ENCODE data around the gene EEIG1. TPM values are rescaled to one million over a fixed set of nuclear protein-coding genes. Genes with fewer than 3 reads are reported as not detected.

Gene EEIG1
- total and polyA plus RNA-seq, 4 experiments from 2014 or later = 95.4 to 550 (median 361) TPM

DNA sequence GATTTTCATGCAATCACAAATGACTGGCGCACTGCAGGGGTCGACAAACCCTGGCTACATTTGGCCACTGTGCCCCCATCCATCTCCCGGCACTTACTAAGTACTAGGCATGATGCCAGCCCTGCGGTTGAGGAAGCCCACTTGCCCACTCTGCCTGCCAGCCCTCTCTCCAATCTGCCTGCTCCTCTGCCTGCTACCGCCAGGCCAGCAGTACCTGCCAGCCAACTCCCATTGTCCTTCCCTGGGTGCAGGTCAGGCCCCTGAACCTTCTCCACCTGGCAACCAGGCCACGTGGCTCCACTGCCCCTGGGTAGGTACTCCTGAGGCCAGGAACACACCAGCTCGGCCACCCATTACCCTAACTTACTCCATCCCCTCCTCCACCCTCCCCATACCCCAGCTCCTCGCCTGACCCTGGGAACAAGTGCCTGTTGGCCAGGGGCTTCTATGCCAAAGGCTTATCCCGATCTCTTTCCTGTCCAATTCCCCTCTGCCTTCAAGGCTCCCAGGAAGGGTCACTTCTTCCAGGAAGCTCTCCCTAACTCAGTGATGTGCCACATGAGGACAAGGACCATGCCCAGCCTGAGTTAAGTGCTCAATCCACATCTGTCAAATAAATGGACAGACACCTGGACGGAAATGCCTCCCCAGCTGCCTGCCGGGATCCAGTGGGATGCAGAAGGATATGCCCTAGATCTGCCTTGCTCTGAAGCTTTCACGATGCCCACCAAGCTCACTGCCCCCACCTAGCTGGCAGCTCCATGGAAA lies 6.6 kb downstream of the EEIG1 start:
- peak overlapping the region; percentile 78 for H3K27ac ChIP-seq (ENCODE audit: low read depth, low read length)
- DNase-seq = no peak
- peak overlapping the region; percentile 78 to 98 (median 96) for H3K4me3 Mint-ChIP-seq
- no peaks in the 10 kb centered on the region for H3K27me3 ChIP-seq (ENCODE audit: insufficient read depth, low read length)
- H3K9me3 Mint-ChIP-seq = no peaks in the 10 kb centered on the region
- peak overlapping the region; percentile 94 to 99 (median 96) for H3K27ac Mint-ChIP-seq
- H3K27me3 Mint-ChIP-seq = no peaks in the 10 kb centered on the region
- peaks cover 34 to 57% of the 10 kb centered on the region in 2 donors for H3K36me3 Mint-ChIP-seq
- peaks cover 12% of the 10 kb centered on the region for H3K36me3 ChIP-seq (ENCODE audit: insufficient read depth, low read length)
- H3K4me1 Mint-ChIP-seq = peaks cover 52 to 91% (median 65%) of the 10 kb centered on the region in 4 donors
- peaks cover 90% of the 10 kb centered on the region for H3K4me1 ChIP-seq (ENCODE audit: insufficient read depth, low read length)
- ChIA-PET CTCF (ENCODE audit: partially characterized antibody) (interaction anchor here (0.9 to 17.5 kb wide), 5 partner anchors 17 to 60 kb away, joined by 3 to 182 read pairs (median 35); no protein-coding TSS in a partner anchor), POLR2A (ENCODE audit: partially characterized antibody) (interaction anchor here (0.7 to 36.2 kb wide), 8 partner anchors 1 to 94 kb away, joined by 3 to 1317 read pairs (median 272); partner anchors contain the start of genes DPM2, EEIG1, NAIF1 and SLC25A25)
- peak overlapping the region; percentile 54 to 72 for H3K4me3 ChIP-seq (ENCODE audit: low read length in 2 of 2)
- intact Hi-C loops (cut with micrococcal nuclease) = loop anchor here (5.0 kb wide), 2 partner anchors 37 to 143 kb away; partner anchors contain the start of gene DPM2
- no peaks in the 10 kb centered on the region for H3K9me3 ChIP-seq (ENCODE audit: control insufficient read depth in 1 of 2, low read length in 2 of 2)

- Histone ChIP-seq H3K27me3 (ENCODE audit: insufficient read depth, low read length) (no peaks in the 10 kb centered on the region), H3K27ac (ENCODE audit: low read depth, low read length) (peak overlapping the region; percentile 78), H3K4me1 (ENCODE audit: insufficient read depth, low read length) (peaks cover 98% of the 10 kb centered on the region), H3K9me3 (ENCODE audit: control insufficient read depth in 1 of 2, low read length in 2 of 2) (no peaks in the 10 kb centered on the region), H3K4me3 (ENCODE audit: low read length in 2 of 2) (peak overlapping the region; percentile 54 to 72), H3K36me3 (ENCODE audit: insufficient read depth, low read length) (peaks cover 12% of the 10 kb centered on the region)
- Mint-ChIP-seq H3K4me3 (peak overlapping the region; percentile 78 to 98 (median 96)), H3K4me1 (peaks cover 60 to 99% (median 73%) of the 10 kb centered on the region in 4 donors), H3K9me3 (no peaks in the 10 kb centered on the region), H3K27ac (peak overlapping the region; percentile 94 to 99 (median 98)), H3K36me3 (peaks cover 35 to 55% of the 10 kb centered on the region in 2 donors), H3K27me3 (no peaks in the 10 kb centered on the region)
- ChIA-PET CTCF (ENCODE audit: partially characterized antibody) (interaction anchor here (0.9 to 17.5 kb wide), 6 partner anchors 18 to 61 kb away, joined by 3 to 182 read pairs (median 40); no protein-coding TSS in a partner anchor), POLR2A (ENCODE audit: partially characterized antibody) (interaction anchor here (3.2 to 36.2 kb wide), 6 partner anchors 0 to 94 kb away, joined by 10 to 1317 read pairs (median 388); partner anchors contain the start of genes DPM2, EEIG1, NAIF1 and SLC25A25)
- no peak for DNase-seq
- intact Hi-C loops (cut with micrococcal nuclease) = loop anchor here (5.0 kb wide), 2 partner anchors 36 to 144 kb away; partner anchors contain the start of gene DPM2
These were observed 7.4 kb downstream of the EEIG1 start for GRCh38 chr9:127973169-127974000.

GRCh38 chr9:127972236-127972871 lies 8.4 kb downstream of the EEIG1 start:
- Mint-ChIP-seq H3K4me3 (peak overlapping the region; percentile 78 to 98 (median 96)), H3K27me3 (no peaks in the 10 kb centered on the region), H3K4me1 (peaks cover 69 to 100% (median 83%) of the 10 kb centered on the region in 4 donors), H3K27ac (peak overlapping the region; percentile 81 to 99 (median 98)), H3K9me3 (no peaks in the 10 kb centered on the region), H3K36me3 (peaks cover 26 to 52% of the 10 kb centered on the region in 2 donors)
- POLR2A ChIA-PET (ENCODE audit: partially characterized antibody) = interaction anchor here (1.5 to 36.2 kb wide), 7 partner anchors 1 to 188 kb away, joined by 5 to 1317 read pairs (median 294); partner anchors contain the start of genes BBLN, DPM2, EEIG1 and NAIF1
- H3K9me3 ChIP-seq (ENCODE audit: control insufficient read depth in 1 of 2, low read length in 2 of 2) = no peaks in the 10 kb centered on the region
- H3K27me3 ChIP-seq (ENCODE audit: insufficient read depth, low read length) = no peaks in the 10 kb centered on the region
- H3K4me1 ChIP-seq (ENCODE audit: insufficient read depth, low read length) = peaks cover 100% of the 10 kb centered on the region
- intact Hi-C loops (cut with micrococcal nuclease) = loop anchor here (5.0 kb wide), 2 partner anchors 35 to 145 kb away; partner anchors contain the start of gene DPM2
- peak overlapping the region; percentile 54 to 72 for H3K4me3 ChIP-seq (ENCODE audit: low read length in 2 of 2)
- CTCF ChIA-PET (ENCODE audit: partially characterized antibody) = interaction anchor here (0.6 to 17.5 kb wide), 10 partner anchors 11 to 62 kb away, joined by 3 to 182 read pairs (median 10); no protein-coding TSS in a partner anchor
- H3K27ac ChIP-seq (ENCODE audit: low read depth, low read length) = peak overlapping the region; percentile 78
- peaks cover 12% of the 10 kb centered on the region for H3K36me3 ChIP-seq (ENCODE audit: insufficient read depth, low read length)
- DNase-seq = no peak

- Mint-ChIP-seq H3K27me3 (no peaks in the 10 kb centered on the region), H3K27ac (peak overlapping the region; percentile 81 to 99 (median 98)), H3K4me3 (peak overlapping the region; percentile 78 to 98 (median 96)), H3K4me1 (peaks cover 75 to 100% (median 89%) of the 10 kb centered on the region in 4 donors), H3K9me3 (no peaks in the 10 kb centered on the region), H3K36me3 (peaks cover 23 to 50% of the 10 kb centered on the region in 2 donors)
- H3K9me3 ChIP-seq (ENCODE audit: control insufficient read depth in 1 of 2, low read length in 2 of 2) = no peaks in the 10 kb centered on the region
- peak overlapping the region; percentile 78 for H3K27ac ChIP-seq (ENCODE audit: low read depth, low read length)
- ChIA-PET POLR2A (ENCODE audit: partially characterized antibody) (interaction anchor here (0.8 to 36.2 kb wide), 12 partner anchors 2 to 189 kb away, joined by 3 to 1317 read pairs (median 13); partner anchors contain the start of genes BBLN, DPM2, EEIG1 and FPGS), CTCF (ENCODE audit: partially characterized antibody) (interaction anchor here (0.6 to 17.5 kb wide), 8 partner anchors 11 to 63 kb away, joined by 3 to 182 read pairs (median 6); no protein-coding TSS in a partner anchor)
- intact Hi-C loops (cut with micrococcal nuclease) = loop anchor here (1.0 to 5.0 kb wide), 4 partner anchors 10 to 146 kb away; partner anchors contain the start of gene DPM2
- DNase-seq = peak; percentile 40 to 81 (median 48)
- peak overlapping the region; percentile 54 to 76 for H3K4me3 ChIP-seq (ENCODE audit: low read length in 2 of 2)
- H3K4me1 ChIP-seq (ENCODE audit: insufficient read depth, low read length) = peaks cover 100% of the 10 kb centered on the region
- H3K27me3 ChIP-seq (ENCODE audit: insufficient read depth, low read length) = no peaks in the 10 kb centered on the region
- H3K36me3 ChIP-seq (ENCODE audit: insufficient read depth, low read length) = peaks cover 12% of the 10 kb centered on the region
These were observed 9.2 kb downstream of the EEIG1 start for GRCh38 chr9:127971357-127972235.

- intact Hi-C loops (cut with micrococcal nuclease) = loop anchor here (1.0 to 5.0 kb wide), 6 partner anchors 11 to 147 kb away; partner anchors contain the start of gene DPM2
- ChIA-PET POLR2A (ENCODE audit: partially characterized antibody) (interaction anchor here (0.7 to 36.2 kb wide), 15 partner anchors 3 to 191 kb away, joined by 3 to 1317 read pairs (median 6); partner anchors contain the start of genes BBLN, DPM2, EEIG1 and FPGS), CTCF (ENCODE audit: partially characterized antibody) (interaction anchor here (0.6 to 17.5 kb wide), 9 partner anchors 10 to 64 kb away, joined by 3 to 182 read pairs (median 4); no protein-coding TSS in a partner anchor)
- Histone ChIP-seq H3K4me3 (ENCODE audit: low read length in 2 of 2) (peak overlapping the region; percentile 61 to 76), H3K9me3 (ENCODE audit: control insufficient read depth in 1 of 2, low read length in 2 of 2) (no peaks in the 10 kb centered on the region), H3K27ac (ENCODE audit: low read depth, low read length) (peak overlapping the region; percentile 78), H3K4me1 (ENCODE audit: insufficient read depth, low read length) (peaks cover 100% of the 10 kb centered on the region), H3K27me3 (ENCODE audit: insufficient read depth, low read length) (no peaks in the 10 kb centered on the region), H3K36me3 (ENCODE audit: insufficient read depth, low read length) (peaks cover 4% of the 10 kb centered on the region)
- peak overlapping the region; percentile 81 to 99 (median 97) for H3K27ac Mint-ChIP-seq
- no peaks in the 10 kb centered on the region for H3K27me3 Mint-ChIP-seq
- peaks cover 73 to 100% (median 87%) of the 10 kb centered on the region in 4 donors for H3K4me1 Mint-ChIP-seq
- H3K9me3 Mint-ChIP-seq = no peaks in the 10 kb centered on the region
- H3K4me3 Mint-ChIP-seq = peak overlapping the region; percentile 78 to 98 (median 93)
- DNase-seq = peak; percentile 72 to 89 (median 73)
- H3K36me3 Mint-ChIP-seq = peaks cover 13 to 42% of the 10 kb centered on the region in 2 donors
These were observed 10.1 kb downstream of the EEIG1 start for GRCh38 chr9:127970401-127971313.

Data from CD4-positive, alpha-beta memory T cell (primary cell).